HG02759 (cell line): ENCODE results near the gene RAB3C.
"Not testable (repeated sequence)": the region's sequence is repeated elsewhere in the genome, so short reads cannot be mapped to it uniquely, and the experiment has no call there.

ENCODE experiments used
- ATAC-seq: cut with Tn5 transposase; IDR thresholded peaks from one replicate; pipeline ENCODE4 v1.9.1; 2021; ENCODE audit warnings: mild to moderate bottlenecking, moderate library complexity; ENCODE audit not compliant: unreplicated experiment

RAB3C gene

GRCh38 chr5:58600613-58601012, 17.7 kb downstream of the RAB3C start:
- ATAC-seq = not testable (repeated sequence)

GRCh38 chr5:58602889-58603288, 20.0 kb downstream of the RAB3C start:
- ATAC-seq = not testable (repeated sequence)

- ATAC-seq = no peak
Measured at GRCh38 chr5:58606064-58606463, 23.2 kb downstream of the RAB3C start.

GRCh38 chr5:58615972-58616371, 33.1 kb downstream of the RAB3C start:
- ATAC-seq = no peak

GRCh38 chr5:58617241-58617640, 34.4 kb downstream of the RAB3C start:
- no peak for ATAC-seq

- ATAC-seq = no peak
Measured at GRCh38 chr5:58620336-58620735, 37.5 kb downstream of the RAB3C start.

- ATAC-seq = no peak
Measured at GRCh38 chr5:58622936-58623871, 40.3 kb downstream of the RAB3C start.

- ATAC-seq = no peak
Measured at GRCh38 chr5:58628626-58629025, 45.8 kb downstream of the RAB3C start.

GRCh38 chr5:58629271-58630159, 46.6 kb downstream of the RAB3C start:
- ATAC-seq = no peak

GRCh38 chr5:58631895-58632294, 49.0 kb downstream of the RAB3C start:
- ATAC-seq = no peak

- ATAC-seq = no peak
Measured at GRCh38 chr5:58635416-58635815, 52.5 kb downstream of the RAB3C start.

GRCh38 chr5:58640011-58640410, 57.1 kb downstream of the RAB3C start:
- no peak for ATAC-seq

- no peak for ATAC-seq
Measured at GRCh38 chr5:58641533-58641932, 58.7 kb downstream of the RAB3C start.

- ATAC-seq = no peak
Measured at GRCh38 chr5:58648846-58649245, 66.0 kb downstream of the RAB3C start.

- no peak for ATAC-seq
Measured at GRCh38 chr5:58649716-58650115, 66.8 kb downstream of the RAB3C start.

- ATAC-seq = no peak
Measured at GRCh38 chr5:58653521-58653920, 70.6 kb downstream of the RAB3C start.

- no peak for ATAC-seq
Measured at GRCh38 chr5:58666141-58666540, 83.3 kb downstream of the RAB3C start.

GRCh38 chr5:58666598-58667581, 84.0 kb downstream of the RAB3C start:
- no peak for ATAC-seq

GRCh38 chr5:58670582-58670981, 87.7 kb downstream of the RAB3C start:
- ATAC-seq = no peak

GRCh38 chr5:58671155-58671554, 88.3 kb downstream of the RAB3C start:
- ATAC-seq = no peak
